ENCODE results near the gene TDRD12. TPM values are rescaled to one million over a fixed set of nuclear protein-coding genes. Genes with fewer than 3 reads are reported as not detected.

The TDRD12 gene
- total and polyA plus RNA-seq, 2 of the 13 experiments (the other 11 are each of a cell fraction or from before 2014, with no cell fraction given), result 0.03 to 0.40 TPM

DNA sequence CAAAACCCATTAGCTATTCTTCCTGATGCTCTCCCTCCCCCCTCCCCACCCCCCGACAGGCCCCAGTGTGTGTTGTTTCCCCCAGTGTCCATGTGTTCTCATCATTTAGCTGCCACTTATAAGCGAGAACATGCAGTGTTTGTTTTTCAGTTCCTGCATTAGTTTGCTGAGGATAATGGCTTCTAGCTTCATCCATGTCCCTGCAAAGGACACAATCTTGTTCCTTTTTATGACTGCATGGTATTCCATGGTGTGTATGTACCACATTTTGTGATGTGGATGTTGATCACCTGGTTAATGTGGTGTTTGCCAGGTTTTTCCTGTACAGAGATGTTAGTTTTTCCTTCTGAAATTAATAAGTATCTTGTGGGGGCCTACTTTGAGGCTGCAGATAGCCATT, 31.5 kb downstream of the TDRD12 start:
- no peak overlapping the region for H3K9ac ChIP-seq (ENCODE audit: insufficient read depth, low read depth, low read length)
- in situ Hi-C loops (cut with HindIII; ENCODE audit: extremely low pct_ligation_motif_present, low pct_unique_long_range_greater_than_20kb), result no loop called here
- no peak overlapping the region for H2AFZ ChIP-seq (ENCODE audit: low read length)
- whole genome bisulfite sequencing (ENCODE audit: low lambda C conversion rate), result 12% methylated on average over 2 of the region's 2 CpGs
- BruUV-seq (replicated peaks), result no TSS peak
- H4K20me1 ChIP-seq (ENCODE audit: insufficient read depth, low read length), result no peaks in the 10 kb centered on the region
- no peak overlapping the region for H3K4me2 ChIP-seq (ENCODE audit: low read depth, low read length)
- POLR2A ChIA-PET, result no interaction called here
- H3K4me1 ChIP-seq (ENCODE audit: insufficient read depth, low read length), result no peaks in the 10 kb centered on the region
- CTCF ChIA-PET (ENCODE audit: low intra/inter-chr PET ratio, low total read pairs), result no interaction called here
- FAIRE-seq (no peak), DNase-seq (ENCODE audit: low spot score) (no peak), ATAC-seq (no peak)
- H3K36me3 ChIP-seq (replicated peaks in 1 of 2; ENCODE audit: control insufficient read depth in 1 of 2, insufficient read depth in 2 of 2, low read length in 2 of 2), result no peaks in the 10 kb centered on the region
- no peaks in the 10 kb centered on the region for H3K79me2 ChIP-seq (ENCODE audit: insufficient read depth, low read length)
- H3K27ac ChIP-seq (ENCODE audit: extremely low read length, insufficient read depth, low read length), result no peak overlapping the region
- H3K9me3 ChIP-seq (ENCODE audit: low read length), result no peaks in the 10 kb centered on the region
- peaks cover 2 to 16% of the 10 kb centered on the region in 2 experiments; a peak in 3 of 5 replicates for H3K27me3 ChIP-seq (ENCODE audit: control insufficient read depth in 1 of 2, insufficient read depth in 2 of 2, low read length in 2 of 2)
- intact Hi-C loops (cut with micrococcal nuclease; ENCODE audit: unreplicated experiment), result no loop called here
- no peak overlapping the region for H3K4me3 ChIP-seq (replicated peaks in 1 of 3; ENCODE audit: insufficient read depth in 1 of 3, low read depth in 2 of 3, low read length in 3 of 3)
- TF ChIP-seq, protein P1, sequence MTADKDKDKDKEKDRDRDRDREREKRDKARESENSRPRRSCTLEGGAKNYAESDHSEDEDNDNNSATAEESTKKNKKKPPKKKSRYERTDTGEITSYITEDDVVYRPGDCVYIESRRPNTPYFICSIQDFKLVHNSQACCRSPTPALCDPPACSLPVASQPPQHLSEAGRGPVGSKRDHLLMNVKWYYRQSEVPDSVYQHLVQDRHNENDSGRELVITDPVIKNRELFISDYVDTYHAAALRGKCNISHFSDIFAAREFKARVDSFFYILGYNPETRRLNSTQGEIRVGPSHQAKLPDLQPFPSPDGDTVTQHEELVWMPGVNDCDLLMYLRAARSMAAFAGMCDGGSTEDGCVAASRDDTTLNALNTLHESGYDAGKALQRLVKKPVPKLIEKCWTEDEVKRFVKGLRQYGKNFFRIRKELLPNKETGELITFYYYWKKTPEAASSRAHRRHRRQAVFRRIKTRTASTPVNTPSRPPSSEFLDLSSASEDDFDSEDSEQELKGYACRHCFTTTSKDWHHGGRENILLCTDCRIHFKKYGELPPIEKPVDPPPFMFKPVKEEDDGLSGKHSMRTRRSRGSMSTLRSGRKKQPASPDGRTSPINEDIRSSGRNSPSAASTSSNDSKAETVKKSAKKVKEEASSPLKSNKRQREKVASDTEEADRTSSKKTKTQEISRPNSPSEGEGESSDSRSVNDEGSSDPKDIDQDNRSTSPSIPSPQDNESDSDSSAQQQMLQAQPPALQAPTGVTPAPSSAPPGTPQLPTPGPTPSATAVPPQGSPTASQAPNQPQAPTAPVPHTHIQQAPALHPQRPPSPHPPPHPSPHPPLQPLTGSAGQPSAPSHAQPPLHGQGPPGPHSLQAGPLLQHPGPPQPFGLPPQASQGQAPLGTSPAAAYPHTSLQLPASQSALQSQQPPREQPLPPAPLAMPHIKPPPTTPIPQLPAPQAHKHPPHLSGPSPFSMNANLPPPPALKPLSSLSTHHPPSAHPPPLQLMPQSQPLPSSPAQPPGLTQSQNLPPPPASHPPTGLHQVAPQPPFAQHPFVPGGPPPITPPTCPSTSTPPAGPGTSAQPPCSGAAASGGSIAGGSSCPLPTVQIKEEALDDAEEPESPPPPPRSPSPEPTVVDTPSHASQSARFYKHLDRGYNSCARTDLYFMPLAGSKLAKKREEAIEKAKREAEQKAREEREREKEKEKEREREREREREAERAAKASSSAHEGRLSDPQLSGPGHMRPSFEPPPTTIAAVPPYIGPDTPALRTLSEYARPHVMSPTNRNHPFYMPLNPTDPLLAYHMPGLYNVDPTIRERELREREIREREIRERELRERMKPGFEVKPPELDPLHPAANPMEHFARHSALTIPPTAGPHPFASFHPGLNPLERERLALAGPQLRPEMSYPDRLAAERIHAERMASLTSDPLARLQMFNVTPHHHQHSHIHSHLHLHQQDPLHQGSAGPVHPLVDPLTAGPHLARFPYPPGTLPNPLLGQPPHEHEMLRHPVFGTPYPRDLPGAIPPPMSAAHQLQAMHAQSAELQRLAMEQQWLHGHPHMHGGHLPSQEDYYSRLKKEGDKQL (CRISPR knock-in tag; IDR thresholded peaks at IDR 0.05; ENCODE audit: low read depth), result no peak
- TF ChIP-seq ZNF850 (CRISPR knock-in tag; conservative IDR thresholded peaks at IDR 0.05), result no peak
- no peak for TF ChIP-seq ZNF746 (CRISPR knock-in tag; IDR thresholded peaks at IDR 0.05)
- no peak for TF ChIP-seq ZNF331 (CRISPR knock-in tag; IDR thresholded peaks at IDR 0.05)
- no peak for TF ChIP-seq ATF7-NPFF (CRISPR knock-in tag; IDR thresholded peaks at IDR 0.05; ENCODE audit: low read depth)
- TF ChIP-seq RNF2 (conservative IDR thresholded peaks at IDR 0.05; ENCODE audit: low read depth), result no peak
- TF ChIP-seq ZIK1 (CRISPR knock-in tag; IDR thresholded peaks at IDR 0.05; ENCODE audit: borderline replicate concordance, low read depth), result no peak
- no peak for TF ChIP-seq JDP2 (CRISPR knock-in tag; IDR thresholded peaks at IDR 0.05; ENCODE audit: borderline replicate concordance)
- no peak for TF ChIP-seq ZNF256 (CRISPR knock-in tag; conservative IDR thresholded peaks at IDR 0.05)
- no peak for TF ChIP-seq HOXA9 (CRISPR knock-in tag; IDR thresholded peaks at IDR 0.05; ENCODE audit: borderline replicate concordance)
- TF ChIP-seq EHMT2 (IDR thresholded peaks at IDR 0.05; ENCODE audit: borderline replicate concordance, low read depth, low read length), result no peak
- no peak for TF ChIP-seq SKI (IDR thresholded peaks at IDR 0.05; ENCODE audit: partially characterized antibody)
- TF ChIP-seq ZNF589 (CRISPR knock-in tag; conservative IDR thresholded peaks at IDR 0.05), result no peak
- TF ChIP-seq KLF15 (CRISPR knock-in tag; IDR thresholded peaks at IDR 0.05; ENCODE audit: borderline replicate concordance), result no peak
- TF ChIP-seq, protein P2, sequence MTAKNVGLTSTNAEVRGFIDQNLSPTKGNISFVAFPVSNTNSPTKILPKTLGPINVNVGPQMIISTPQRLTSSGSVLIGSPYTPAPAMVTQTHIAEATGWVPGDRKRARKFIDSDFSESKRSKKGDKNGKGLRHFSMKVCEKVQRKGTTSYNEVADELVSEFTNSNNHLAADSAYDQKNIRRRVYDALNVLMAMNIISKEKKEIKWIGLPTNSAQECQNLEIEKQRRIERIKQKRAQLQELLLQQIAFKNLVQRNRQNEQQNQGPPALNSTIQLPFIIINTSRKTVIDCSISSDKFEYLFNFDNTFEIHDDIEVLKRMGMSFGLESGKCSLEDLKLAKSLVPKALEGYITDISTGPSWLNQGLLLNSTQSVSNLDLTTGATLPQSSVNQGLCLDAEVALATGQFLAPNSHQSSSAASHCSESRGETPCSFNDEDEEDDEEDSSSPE (CRISPR knock-in tag; IDR thresholded peaks at IDR 0.05), result no peak
- TF ChIP-seq, protein P3, sequence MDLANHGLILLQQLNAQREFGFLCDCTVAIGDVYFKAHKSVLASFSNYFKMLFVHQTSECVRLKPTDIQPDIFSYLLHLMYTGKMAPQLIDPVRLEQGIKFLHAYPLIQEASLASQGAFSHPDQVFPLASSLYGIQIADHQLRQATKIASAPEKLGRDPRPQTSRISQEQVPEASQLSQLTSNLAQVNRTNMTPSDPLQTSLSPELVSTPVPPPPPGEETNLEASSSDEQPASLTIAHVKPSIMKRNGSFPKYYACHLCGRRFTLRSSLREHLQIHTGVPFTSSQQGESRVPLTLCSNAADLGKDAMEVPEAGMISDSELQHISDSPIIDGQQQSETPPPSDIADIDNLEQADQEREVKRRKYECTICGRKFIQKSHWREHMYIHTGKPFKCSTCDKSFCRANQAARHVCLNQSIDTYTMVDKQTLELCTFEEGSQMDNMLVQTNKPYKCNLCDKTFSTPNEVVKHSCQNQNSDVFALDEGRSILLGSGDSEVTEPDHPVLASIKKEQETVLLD (CRISPR knock-in tag; IDR thresholded peaks at IDR 0.05; ENCODE audit: low read depth), result no peak
- no peak for TF ChIP-seq ZNF552 (CRISPR knock-in tag; IDR thresholded peaks at IDR 0.05; ENCODE audit: borderline replicate concordance)

Data from HepG2 (cell line).